ENCODE measurements around the gene MANBA.

The MANBA gene

GRCh38 chr4:102592256-102592655, 168.5 kb downstream of the MANBA start:
- no peak for DNase-seq (ENCODE audit: low read depth)

- DNase-seq (ENCODE audit: low read depth) = no peak
Measured at GRCh38 chr4:102589743-102590142, 171.0 kb downstream of the MANBA start.

- DNase-seq (ENCODE audit: low read depth) = no peak
Measured at GRCh38 chr4:102586644-102587021, 174.1 kb downstream of the MANBA start.

- no peak for DNase-seq (ENCODE audit: low read depth)
Measured at GRCh38 chr4:102586002-102586643, 174.6 kb downstream of the MANBA start.

- DNase-seq (ENCODE audit: low read depth) = no peak
Measured at GRCh38 chr4:102585329-102585728, 175.4 kb downstream of the MANBA start.

- no peak for DNase-seq (ENCODE audit: low read depth)
Measured at GRCh38 chr4:102584091-102584490, 176.7 kb downstream of the MANBA start.
